ENCODE results near the gene KLRC3. TPM values are rescaled to one million over a fixed set of nuclear protein-coding genes. Genes with fewer than 3 reads are reported as not detected.
"Not testable (repeated sequence)": the region's sequence is repeated elsewhere in the genome, so short reads cannot be mapped to it uniquely, and the experiment has no call there.

KLRC3 gene
- total and polyA plus RNA-seq, 10 of the 15 experiments (the other 5 are each of a cell fraction or from before 2014, with no cell fraction given) = 0.09 to 0.22 (median 0.09) TPM; not detected in 7

GRCh38 chr12:10397296-10397695 lies 23.1 kb downstream of the KLRC3 start:
- H3K4me2 ChIP-seq (ENCODE audit: control insufficient read depth, insufficient read depth) = no peak overlapping the region
- no peak overlapping the region for H3K9ac ChIP-seq (ENCODE audit: control insufficient read depth, insufficient read depth, low read length)

GRCh38 chr12:10396176-10396575 lies 24.2 kb downstream of the KLRC3 start:
- H4K20me1 ChIP-seq (ENCODE audit: control insufficient read depth, insufficient read depth); H3K27me3 ChIP-seq (replicated peaks in 1 of 2; ENCODE audit: control insufficient read depth in 2 of 2, insufficient read depth in 2 of 2, low read length in 1 of 2); in situ Hi-C loops (cut with MboI); H3K36me3 ChIP-seq (ENCODE audit: control insufficient read depth in 2 of 2, insufficient read depth in 2 of 2, low read length in 1 of 2); H3K9ac ChIP-seq (ENCODE audit: control insufficient read depth, insufficient read depth, low read length); BruUV-seq (replicated peaks); H2AFZ ChIP-seq (ENCODE audit: control insufficient read depth, low read depth, low read length); ATAC-seq; H3K4me3 ChIP-seq; H3K79me2 ChIP-seq (ENCODE audit: control insufficient read depth, insufficient read depth, low read length); H3K4me2 ChIP-seq (ENCODE audit: control insufficient read depth, insufficient read depth); FAIRE-seq; H3K9me3 ChIP-seq (replicated peaks; ENCODE audit: control insufficient read depth, insufficient read depth, low read length); DNase-seq (ENCODE audit: low read depth, low spot score); H3K4me1 ChIP-seq (ENCODE audit: control insufficient read depth, insufficient read depth, low read length): not testable (repeated sequence)
- RAD21 ChIA-PET (ENCODE audit: unreplicated experiment) = interaction anchor here (6.7 kb wide), 1 partner anchor 31 kb away, joined by 75 read pairs; no protein-coding TSS in a partner anchor
- CTCF ChIA-PET = interaction anchor here (1.5 to 2.0 kb wide), 3 partner anchors 15 to 31 kb away, joined by 5 to 7 read pairs (median 6); no protein-coding TSS in a partner anchor
- SMC1A ChIA-PET (ENCODE audit: uncharacterized antibody, unreplicated experiment) = interaction anchor here (1.0 to 4.1 kb wide), 3 partner anchors 10 to 31 kb away, joined by 4 to 41 read pairs (median 5); no protein-coding TSS in a partner anchor
- peak overlapping the region; percentile 53; the same call in 1 of the 2 replicates for H3K27ac ChIP-seq (ENCODE audit: control insufficient read depth, insufficient read depth)
- POLR2A ChIA-PET = interaction anchor here (3.2 kb wide), 1 partner anchor 31 kb away, joined by 20 read pairs; no protein-coding TSS in a partner anchor
- WGBS (ENCODE audit: insufficient coverage, insufficient replicate concordance, low lambda C conversion rate, missing lambda C conversion rate) = 87% methylated on average over 14 of the region's 15 CpGs
- intact Hi-C loops (cut with micrococcal nuclease; ENCODE audit: unreplicated experiment) = loop anchor here (10.0 kb wide), 1 partner anchor 279 kb away; the partner anchor contains the start of gene STYK1

More at GRCh38 chr12:10397296-10397695, 23.1 kb downstream of the KLRC3 start:
- Histone ChIP-seq H3K36me3 (ENCODE audit: control insufficient read depth in 2 of 2, insufficient read depth in 2 of 2, low read length in 1 of 2) (no peaks in the 10 kb centered on the region), H3K4me3 (no peak overlapping the region), H4K20me1 (ENCODE audit: control insufficient read depth, insufficient read depth) (no peaks in the 10 kb centered on the region), H3K79me2 (ENCODE audit: control insufficient read depth, insufficient read depth, low read length) (no peaks in the 10 kb centered on the region), H2AFZ (ENCODE audit: control insufficient read depth, low read depth, low read length) (no peak overlapping the region), H3K27ac (ENCODE audit: control insufficient read depth, insufficient read depth) (no peak overlapping the region), H3K9me3 (replicated peaks; ENCODE audit: control insufficient read depth, insufficient read depth, low read length) (no peaks in the 10 kb centered on the region; the same call in 2 of the 3 replicates), H3K4me1 (ENCODE audit: control insufficient read depth, insufficient read depth, low read length) (peaks cover 9% of the 10 kb centered on the region; the same call in 1 of the 2 replicates), H3K27me3 (replicated peaks in 1 of 2; ENCODE audit: control insufficient read depth in 2 of 2, insufficient read depth in 2 of 2, low read length in 1 of 2) (no peaks in the 10 kb centered on the region)
- 19% methylated on average over 2 of the region's 2 CpGs for WGBS (ENCODE audit: insufficient coverage, insufficient replicate concordance, low lambda C conversion rate, missing lambda C conversion rate)
- intact Hi-C loops (cut with micrococcal nuclease; ENCODE audit: unreplicated experiment) (loop anchor here (10.0 kb wide), 1 partner anchor 278 kb away; the partner anchor contains the start of gene STYK1), in situ Hi-C loops (cut with MboI) (no loop called here)
- SMC1A ChIA-PET (ENCODE audit: uncharacterized antibody, unreplicated experiment) = interaction anchor here (1.1 to 4.1 kb wide), 3 partner anchors 12 to 90 kb away, joined by 3 to 41 read pairs (median 3); partner anchors contain the start of gene KLRC4
- CTCF ChIA-PET = interaction anchor here (1.8 kb wide), 1 partner anchor 14 kb away, joined by 7 read pairs; no protein-coding TSS in a partner anchor
- ATAC-seq (no peak), FAIRE-seq (no peak), DNase-seq (ENCODE audit: low read depth, low spot score) (no peak)
- TF ChIP-seq SMC3 (IDR thresholded peaks at IDR 0.05; ENCODE audit: borderline replicate concordance, low read length) (no peak), ATF7 (IDR thresholded peaks at IDR 0.05; ENCODE audit: low read depth) (no peak), CHD4 (IDR thresholded peaks at IDR 0.05) (no peak), RAD21 (IDR thresholded peaks at IDR 0.05; ENCODE audit: insufficient read depth, low read depth, low read length) (no peak), TCF12 (IDR thresholded peaks at IDR 0.05; ENCODE audit: low read depth, low read length) (no peak), BCLAF1 (IDR thresholded peaks at IDR 0.05) (no peak), EED (IDR thresholded peaks at IDR 0.05; ENCODE audit: low read depth) (no peak), RFX5 (IDR thresholded peaks at IDR 0.05; ENCODE audit: low read depth, low read length) (no peak)
- RAD21 ChIA-PET (ENCODE audit: unreplicated experiment) = no interaction called here
- POLR2A ChIA-PET = no interaction called here
- BruUV-seq (replicated peaks) = no TSS peak
